ENCODE data around the gene SORCS3.

Gene SORCS3

GRCh38 chr10:105262666-105263065 is 621.6 kb downstream of the SORCS3 start:
- TF ChIP-seq CTCF (IDR thresholded peaks at IDR 0.05; ENCODE audit: low read depth, low read length, missing control alignments), result no peak
- Histone ChIP-seq H3K27me3 (replicated peaks) (no peaks in the 10 kb centered on the region), H3K36me3 (replicated peaks) (no peaks in the 10 kb centered on the region), H3K27ac (no peak overlapping the region), H3K4me3 (ENCODE audit: low read depth, low read length) (no peak overlapping the region)
- DNase-seq, result no peak
- in situ Hi-C loops (cut with HindIII; ENCODE audit: low pct_ligation_motif_present, low sequenced_read_pairs), result no loop called here

GRCh38 chr10:105266966-105267539 is 626.0 kb downstream of the SORCS3 start:
- Histone ChIP-seq H3K4me3 (ENCODE audit: low read depth, low read length) (no peak overlapping the region), H3K27me3 (replicated peaks) (no peaks in the 10 kb centered on the region), H3K36me3 (replicated peaks) (no peaks in the 10 kb centered on the region), H3K27ac (no peak overlapping the region)
- no peak for TF ChIP-seq CTCF (IDR thresholded peaks at IDR 0.05; ENCODE audit: low read depth, low read length, missing control alignments)
- in situ Hi-C loops (cut with HindIII; ENCODE audit: low pct_ligation_motif_present, low sequenced_read_pairs), result no loop called here
- no peak for DNase-seq

DNA sequence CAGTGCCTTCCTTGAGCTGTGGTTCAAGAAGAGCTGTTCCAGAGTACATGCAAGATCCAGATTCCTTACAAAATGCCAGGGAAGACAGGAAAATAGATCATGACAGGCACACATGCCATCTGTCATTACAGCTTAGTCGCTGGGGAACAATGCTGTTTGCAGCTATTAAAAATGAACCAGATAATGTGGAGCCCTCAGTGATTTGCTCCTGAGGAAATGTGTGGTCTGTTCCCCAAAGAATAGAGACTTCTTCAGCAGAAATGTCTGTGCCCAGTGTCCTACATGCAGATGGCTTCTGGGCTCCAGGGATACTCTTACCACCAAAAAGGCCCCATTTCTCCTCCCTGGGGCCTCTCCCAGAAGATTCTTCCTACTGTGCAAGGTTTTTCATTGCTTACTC is 627.9 kb downstream of the SORCS3 start:
- Histone ChIP-seq H3K4me3 (ENCODE audit: low read depth, low read length) (no peak overlapping the region), H3K27me3 (replicated peaks) (no peaks in the 10 kb centered on the region), H3K27ac (no peak overlapping the region), H3K36me3 (replicated peaks) (no peaks in the 10 kb centered on the region)
- DNase-seq, result no peak
- in situ Hi-C loops (cut with HindIII; ENCODE audit: low pct_ligation_motif_present, low sequenced_read_pairs), result no loop called here
- no peak for TF ChIP-seq CTCF (IDR thresholded peaks at IDR 0.05; ENCODE audit: low read depth, low read length, missing control alignments)

DNA sequence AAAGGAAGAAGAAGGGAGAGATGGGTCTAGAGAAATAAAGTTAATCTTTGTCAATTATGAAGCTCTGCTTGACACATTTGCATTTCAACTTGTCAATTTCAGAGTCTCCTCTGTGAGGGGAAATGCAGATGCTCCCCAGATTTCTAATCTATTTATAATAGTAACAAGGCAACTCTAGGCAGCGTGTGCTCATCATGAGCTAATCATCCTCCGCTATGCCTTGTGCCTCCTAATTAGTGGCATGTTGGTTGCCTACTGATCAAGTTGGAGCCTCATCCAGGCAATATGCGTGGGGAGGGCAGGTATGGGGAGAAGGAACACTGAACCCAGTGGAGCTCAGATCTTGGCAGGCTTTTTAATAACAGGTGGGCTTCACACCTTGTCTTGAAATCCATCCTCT is 628.6 kb downstream of the SORCS3 start:
- no peaks in the 10 kb centered on the region for H3K27me3 ChIP-seq (replicated peaks)
- TF ChIP-seq CTCF (IDR thresholded peaks at IDR 0.05; ENCODE audit: low read depth, low read length, missing control alignments), result no peak
- no peak overlapping the region for H3K27ac ChIP-seq
- DNase-seq, result no peak
- no peaks in the 10 kb centered on the region for H3K36me3 ChIP-seq (replicated peaks)
- in situ Hi-C loops (cut with HindIII; ENCODE audit: low pct_ligation_motif_present, low sequenced_read_pairs), result no loop called here
- no peak overlapping the region for H3K4me3 ChIP-seq (ENCODE audit: low read depth, low read length)

DNA sequence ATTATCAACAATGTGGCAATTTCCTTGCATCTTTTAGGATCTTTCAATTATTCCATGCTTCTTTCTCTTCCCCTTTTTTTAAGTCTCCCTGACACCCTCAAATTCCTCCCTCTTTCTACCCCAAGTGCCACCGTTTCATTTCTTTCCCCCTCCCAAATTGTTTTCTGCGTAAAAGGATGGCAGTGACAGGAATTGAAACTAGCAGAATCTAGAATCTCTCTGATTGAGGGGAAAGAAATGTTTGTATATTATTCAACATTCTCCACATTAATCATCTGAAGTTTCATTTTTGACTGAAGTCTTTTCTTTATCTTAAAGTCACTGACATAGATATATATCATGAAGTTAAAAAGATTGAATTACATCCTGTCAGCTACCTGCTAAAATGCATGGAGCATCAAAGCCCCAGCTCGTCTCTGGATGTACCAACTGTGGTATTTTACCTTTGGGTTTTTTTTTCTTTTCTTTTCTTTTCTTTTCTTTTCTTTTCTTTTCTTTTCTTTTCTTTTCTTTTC is 633.5 kb downstream of the SORCS3 start:
- Histone ChIP-seq H3K4me3 (ENCODE audit: low read depth, low read length) (no peak overlapping the region), H3K27ac (no peak overlapping the region), H3K27me3 (replicated peaks) (no peaks in the 10 kb centered on the region), H3K36me3 (replicated peaks) (no peaks in the 10 kb centered on the region)
- TF ChIP-seq CTCF (IDR thresholded peaks at IDR 0.05; ENCODE audit: low read depth, low read length, missing control alignments), result no peak
- no peak for DNase-seq
- in situ Hi-C loops (cut with HindIII; ENCODE audit: low pct_ligation_motif_present, low sequenced_read_pairs), result no loop called here

DNA sequence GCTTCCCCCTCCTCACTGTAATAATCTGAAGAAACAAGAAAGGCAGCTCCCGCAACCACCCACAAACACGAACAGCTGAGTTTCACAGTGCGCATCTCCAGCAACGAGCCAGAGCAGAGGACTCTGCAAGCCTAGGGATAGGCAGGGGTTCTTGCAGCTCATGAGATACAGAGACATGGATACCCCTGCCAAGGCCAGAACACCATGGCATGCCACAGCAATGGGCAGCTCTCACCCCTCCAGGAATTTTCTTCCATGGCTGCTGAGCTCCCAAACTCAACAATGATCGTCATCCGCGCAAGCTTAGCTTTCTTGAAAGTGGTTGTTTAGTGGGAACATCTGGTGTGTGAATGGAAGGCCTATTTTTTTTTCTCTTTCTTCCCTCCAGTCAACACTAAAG is 637.3 kb downstream of the SORCS3 start:
- H3K27ac ChIP-seq, result no peak overlapping the region
- no peak for DNase-seq
- in situ Hi-C loops (cut with HindIII; ENCODE audit: low pct_ligation_motif_present, low sequenced_read_pairs), result no loop called here
- no peaks in the 10 kb centered on the region for H3K27me3 ChIP-seq (replicated peaks)
- H3K4me3 ChIP-seq (ENCODE audit: low read depth, low read length), result no peak overlapping the region
- no peaks in the 10 kb centered on the region for H3K36me3 ChIP-seq (replicated peaks)
- no peak for TF ChIP-seq CTCF (IDR thresholded peaks at IDR 0.05; ENCODE audit: low read depth, low read length, missing control alignments)

Measured in brain microvascular endothelial cell (primary cell).